ENCODE results near the gene ATAD3A.

Gene ATAD3A

GRCh38 chr1:1552263-1552639, 40.3 kb downstream of the ATAD3A start:
- Histone ChIP-seq H3K27me3 (ENCODE audit: control insufficient read depth, low read length) (no peaks in the 10 kb centered on the region), H3F3A (ENCODE audit: control insufficient read depth, insufficient read depth) (no peaks in the 10 kb centered on the region), H4K20me1 (ENCODE audit: control insufficient read depth, insufficient read depth, low read depth, low read length) (no peaks in the 10 kb centered on the region; the same call in 1 of the 2 replicates), H3K4me2 (ENCODE audit: low read length) (no peak overlapping the region), H3K9me3 (ENCODE audit: control insufficient read depth, insufficient read depth, low read length) (no peaks in the 10 kb centered on the region), H3K27ac (ENCODE audit: low read depth, low read length) (no peak overlapping the region), H3K79me2 (ENCODE audit: control insufficient read depth, low read length) (peaks cover 48% of the 10 kb centered on the region), H3K9me2 (replicated peaks; ENCODE audit: control insufficient read depth, low read length) (no peaks in the 10 kb centered on the region), H3K36me3 (ENCODE audit: control insufficient read depth, low read length) (peaks cover 18% of the 10 kb centered on the region; the same call in 1 of the 2 replicates), H3K4me1 (ENCODE audit: control insufficient read depth, low read length) (no peaks in the 10 kb centered on the region), H3K4me3 (ENCODE audit: low read length) (no peak overlapping the region)
- TF ChIP-seq EZH2phosphoT487 (IDR thresholded peaks at IDR 0.05; ENCODE audit: borderline replicate concordance, low read length) (no peak), CTCF (IDR thresholded peaks at IDR 0.05; ENCODE audit: low read depth, low read length, poor library complexity, severe bottlenecking) (no peak)

- Histone ChIP-seq H3K9me2 (replicated peaks; ENCODE audit: control insufficient read depth, low read length) (no peaks in the 10 kb centered on the region), H3K27me3 (ENCODE audit: control insufficient read depth, low read length) (no peaks in the 10 kb centered on the region), H3K4me1 (ENCODE audit: control insufficient read depth, low read length) (peaks cover 4% of the 10 kb centered on the region; the same call in 1 of the 2 replicates), H3K79me2 (ENCODE audit: control insufficient read depth, low read length) (peaks cover 59% of the 10 kb centered on the region), H3K4me3 (ENCODE audit: low read length) (no peak overlapping the region), H3F3A (ENCODE audit: control insufficient read depth, insufficient read depth) (no peaks in the 10 kb centered on the region), H3K36me3 (ENCODE audit: control insufficient read depth, low read length) (peaks cover 13% of the 10 kb centered on the region; the same call in 1 of the 2 replicates), H3K9me3 (ENCODE audit: control insufficient read depth, insufficient read depth, low read length) (no peaks in the 10 kb centered on the region), H3K4me2 (ENCODE audit: low read length) (no peak overlapping the region), H3K27ac (ENCODE audit: low read depth, low read length) (no peak overlapping the region), H4K20me1 (ENCODE audit: control insufficient read depth, insufficient read depth, low read depth, low read length) (no peaks in the 10 kb centered on the region; the same call in 1 of the 2 replicates)
- TF ChIP-seq CTCF (IDR thresholded peaks at IDR 0.05; ENCODE audit: low read depth, low read length, poor library complexity, severe bottlenecking) (no peak), EZH2phosphoT487 (IDR thresholded peaks at IDR 0.05; ENCODE audit: borderline replicate concordance, low read length) (no peak)
Measured at GRCh38 chr1:1553821-1554494, 42.0 kb downstream of the ATAD3A start.

GRCh38 chr1:1554550-1554925, 42.6 kb downstream of the ATAD3A start:
- H3K4me1 ChIP-seq (ENCODE audit: control insufficient read depth, low read length): peaks cover 4% of the 10 kb centered on the region; the same call in 1 of the 2 replicates
- TF ChIP-seq EZH2phosphoT487 (IDR thresholded peaks at IDR 0.05; ENCODE audit: borderline replicate concordance, low read length) (no peak), CTCF (IDR thresholded peaks at IDR 0.05; ENCODE audit: low read depth, low read length, poor library complexity, severe bottlenecking) (no peak)
- H4K20me1 ChIP-seq (ENCODE audit: control insufficient read depth, insufficient read depth, low read depth, low read length): no peaks in the 10 kb centered on the region; the same call in 1 of the 2 replicates
- H3K9me3 ChIP-seq (ENCODE audit: control insufficient read depth, insufficient read depth, low read length): no peaks in the 10 kb centered on the region
- H3K4me2 ChIP-seq (ENCODE audit: low read length): no peak overlapping the region
- H3K9me2 ChIP-seq (replicated peaks; ENCODE audit: control insufficient read depth, low read length): no peaks in the 10 kb centered on the region
- H3K27ac ChIP-seq (ENCODE audit: low read depth, low read length): no peak overlapping the region
- peaks cover 61% of the 10 kb centered on the region for H3K79me2 ChIP-seq (ENCODE audit: control insufficient read depth, low read length)
- H3K27me3 ChIP-seq (ENCODE audit: control insufficient read depth, low read length): no peaks in the 10 kb centered on the region
- no peak overlapping the region for H3K4me3 ChIP-seq (ENCODE audit: low read length)
- H3K36me3 ChIP-seq (ENCODE audit: control insufficient read depth, low read length): peaks cover 13% of the 10 kb centered on the region; the same call in 1 of the 2 replicates
- H3F3A ChIP-seq (ENCODE audit: control insufficient read depth, insufficient read depth): no peaks in the 10 kb centered on the region
